Bladder microvascular endothelial cell (primary cell): Measurements from ENCODE around the gene DTWD1. TPM values are rescaled to one million over a fixed set of nuclear protein-coding genes. Genes with fewer than 3 reads are reported as not detected.

Source experiments
- total RNA-seq: library from RNA; depleted of rRNA; stranded (reverse); fragments of >200 nt; gene quantifications from 2 replicates; pipeline ENCODE4 v1.2.3, GENCODE V29; 2014

Gene DTWD1
- total RNA-seq: 7.8 and 14.9 TPM in 2 replicates

GRCh38 chr15:49620658-49621368 is at the start of gene DTWD1, which contains the start of gene FAM227B:
DTWD1 (plus strand) TSS chr15:49621048; CDS start chr15:49625168, 4,120 bp downstream.
FAM227B (minus strand) TSS chr15:49620818; CDS start chr15:49615171, 5,647 bp downstream.

Other genes with a start within 250 kb of the DTWD1 start
- gene FGF7, start 197.8 kb upstream of the DTWD1 start, total RNA-seq: not detected in 2 replicates
- gene FAM227B, start 230 bp upstream of the DTWD1 start, total RNA-seq: 1.3 and 3.3 TPM in 2 replicates